Rectal smooth muscle tissue (tissue), 1 donor: ENCODE results near the gene KRTAP3-2.
"Not testable (repeated sequence)": the region's sequence is repeated elsewhere in the genome, so short reads cannot be mapped to it uniquely, and the experiment has no call there.

ENCODE experiments used
- H3K27ac ChIP-seq: one replicate; pipeline ENCODE4 v1.7.0; 2013; ENCODE audit warnings: low read depth, low read length, inconsistent platforms
- H3K27me3 ChIP-seq: one replicate; pipeline ENCODE4 v1.7.0; 2013; ENCODE audit warnings: low read length; ENCODE audit not compliant: control insufficient read depth, insufficient read depth
- H3K36me3 ChIP-seq: one replicate; pipeline ENCODE4 v1.7.0; 2013; ENCODE audit warnings: low read length; ENCODE audit not compliant: control insufficient read depth, insufficient read depth
- H3K4me1 ChIP-seq: one replicate; pipeline ENCODE4 v1.7.0; 2013; ENCODE audit warnings: low read length; ENCODE audit not compliant: control insufficient read depth, insufficient read depth
- H3K4me3 ChIP-seq: one replicate; pipeline ENCODE4 v1.7.0; 2013; ENCODE audit warnings: low read length
- H3K9ac ChIP-seq: one replicate; pipeline ENCODE4 v1.7.0; 2013; ENCODE audit warnings: low read length

Gene KRTAP3-2

DNA sequence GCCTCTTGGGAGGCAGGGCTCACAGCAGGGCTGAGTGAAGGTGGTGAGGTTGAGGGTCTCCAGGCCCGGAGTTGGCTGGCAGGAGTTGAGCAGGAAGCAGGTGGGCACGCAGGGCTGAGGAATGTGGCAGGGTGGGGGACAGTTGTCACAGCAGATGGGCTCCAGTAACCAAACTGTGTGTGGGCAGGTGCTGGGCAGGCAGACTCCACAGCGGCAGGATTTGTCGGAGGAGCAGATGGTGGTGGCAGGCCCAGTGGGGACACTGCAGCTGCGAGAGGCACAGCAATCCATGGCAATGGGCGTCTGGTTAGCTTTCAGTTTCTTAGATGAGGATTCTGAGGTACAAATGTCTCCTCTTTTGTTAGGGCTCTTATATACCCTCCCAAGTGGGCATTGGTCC, at the start of gene KRTAP3-2:
KRTAP3-2 (minus strand) TSS at position 344 of the 400 bp plus-strand sequence; CDS start at position 291, 53 bp downstream.
- H3K27me3 ChIP-seq, H3K27ac ChIP-seq, H3K9ac ChIP-seq, H3K4me1 ChIP-seq, H3K36me3 ChIP-seq, H3K4me3 ChIP-seq: not testable (repeated sequence)

DNA sequence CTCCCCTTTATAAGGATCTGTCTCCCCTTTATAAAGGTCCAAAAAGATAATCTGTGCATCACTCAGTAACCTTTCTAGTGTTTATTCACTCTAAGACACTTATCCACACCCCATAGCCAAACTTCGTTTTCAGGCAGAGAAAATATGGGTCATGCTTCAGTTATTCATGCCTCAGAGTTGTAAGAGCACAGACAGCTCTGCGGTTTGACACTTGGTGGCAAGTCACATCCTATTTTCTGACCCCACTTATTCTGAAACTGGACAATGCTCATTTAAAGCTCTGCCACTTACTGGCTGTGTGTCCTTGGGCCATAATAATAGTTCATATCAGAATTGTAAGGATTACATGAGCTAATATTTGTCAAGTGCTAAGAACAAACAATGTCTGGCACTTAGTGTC, 49.4 kb upstream of the KRTAP3-2 start:
- Histone ChIP-seq H3K36me3 (no peaks in the 10 kb centered on the region), H3K27ac (no peak overlapping the region), H3K27me3 (no peaks in the 10 kb centered on the region), H3K9ac (no peak overlapping the region), H3K4me3 (no peak overlapping the region), H3K4me1 (no peaks in the 10 kb centered on the region)

DNA sequence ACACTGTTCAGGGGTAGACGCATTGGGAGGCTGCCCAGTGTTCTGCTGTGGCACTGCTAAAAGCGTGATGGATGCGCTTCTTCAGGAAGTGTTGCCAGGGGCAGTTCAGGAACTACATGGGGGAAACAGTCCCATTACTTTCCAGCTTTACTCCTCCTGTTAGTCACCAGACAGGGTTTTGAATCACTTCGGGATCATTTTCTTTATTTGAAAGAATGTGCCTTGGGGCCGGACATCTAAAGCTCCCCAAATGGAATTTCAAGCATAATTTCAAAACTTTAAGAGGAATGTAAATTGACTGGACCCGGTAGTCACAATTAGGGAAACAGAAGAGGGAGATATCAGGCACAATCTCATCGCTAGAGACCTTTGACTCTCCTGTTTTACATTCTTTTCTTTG, 48.7 kb upstream of the KRTAP3-2 start:
- no peaks in the 10 kb centered on the region for H3K4me1 ChIP-seq
- H3K27me3 ChIP-seq = no peaks in the 10 kb centered on the region
- H3K36me3 ChIP-seq = no peaks in the 10 kb centered on the region
- no peak overlapping the region for H3K27ac ChIP-seq
- no peak overlapping the region for H3K4me3 ChIP-seq
- H3K9ac ChIP-seq = no peak overlapping the region

DNA sequence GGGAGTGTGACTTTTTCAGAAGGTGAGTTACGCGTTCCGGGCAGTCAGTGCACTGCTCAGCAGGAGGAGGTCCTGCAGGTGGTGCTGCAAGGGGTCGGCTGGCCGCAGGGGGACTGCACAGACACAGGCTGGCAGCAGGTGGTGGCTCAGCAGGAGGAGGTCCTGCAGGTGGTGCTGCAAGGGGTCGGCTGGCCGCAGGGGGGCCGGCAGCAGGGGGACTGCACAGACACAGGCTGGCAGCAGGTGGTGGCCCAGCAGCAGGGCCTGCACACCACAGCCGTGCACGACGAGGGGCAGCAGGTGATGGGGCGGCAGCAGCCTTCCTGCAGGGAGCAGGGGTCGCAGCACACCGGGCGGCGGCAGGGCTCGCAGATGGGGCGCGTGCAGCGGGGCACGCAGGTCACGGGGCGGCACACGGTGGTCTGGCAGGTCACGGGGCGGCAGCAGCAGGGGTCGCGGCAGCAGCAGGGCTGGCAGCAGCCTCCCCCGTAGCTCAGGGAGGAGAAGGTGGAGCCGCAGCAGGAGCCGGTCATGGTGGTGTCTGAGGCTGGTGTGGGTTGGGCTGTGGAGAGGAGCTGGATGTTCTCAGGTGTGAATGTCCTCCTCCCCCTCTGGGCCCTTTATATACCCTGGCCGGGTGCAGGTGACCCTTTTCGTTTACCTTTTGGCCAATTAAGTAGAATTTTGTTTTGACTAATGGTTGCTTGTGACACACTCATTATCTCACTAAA, 47.2 kb upstream of the KRTAP3-2 start, which contains the start of gene KRTAP2-1:
KRTAP2-1 (minus strand) TSS at position 582 of the 731 bp plus-strand sequence; CDS start at position 533, 49 bp downstream.
- H3K9ac ChIP-seq, H3K27ac ChIP-seq, H3K36me3 ChIP-seq, H3K4me3 ChIP-seq, H3K27me3 ChIP-seq, H3K4me1 ChIP-seq: not testable (repeated sequence)

DNA sequence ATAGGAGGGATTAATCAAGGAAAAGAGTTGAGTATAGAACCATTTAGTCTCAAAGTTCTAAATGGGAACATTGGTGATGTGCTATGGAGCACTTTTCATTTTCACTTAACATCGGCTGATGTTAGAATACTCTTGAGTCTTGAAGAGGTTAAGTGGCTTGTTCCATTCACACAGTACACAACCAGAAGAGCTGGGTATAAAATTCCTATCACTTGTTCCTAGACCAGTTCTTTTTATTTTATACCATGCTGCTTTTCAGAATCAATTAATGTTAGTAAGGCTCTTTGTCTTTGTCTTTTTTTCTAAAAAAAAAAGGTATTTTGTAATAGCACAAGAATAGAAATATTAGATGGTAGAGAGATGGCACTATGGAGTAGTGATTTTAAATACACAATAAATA, 43.2 kb upstream of the KRTAP3-2 start:
- Histone ChIP-seq H3K27ac (no peak overlapping the region), H3K27me3 (no peaks in the 10 kb centered on the region), H3K4me1 (no peaks in the 10 kb centered on the region), H3K4me3 (no peak overlapping the region), H3K9ac (no peak overlapping the region), H3K36me3 (no peaks in the 10 kb centered on the region)

DNA sequence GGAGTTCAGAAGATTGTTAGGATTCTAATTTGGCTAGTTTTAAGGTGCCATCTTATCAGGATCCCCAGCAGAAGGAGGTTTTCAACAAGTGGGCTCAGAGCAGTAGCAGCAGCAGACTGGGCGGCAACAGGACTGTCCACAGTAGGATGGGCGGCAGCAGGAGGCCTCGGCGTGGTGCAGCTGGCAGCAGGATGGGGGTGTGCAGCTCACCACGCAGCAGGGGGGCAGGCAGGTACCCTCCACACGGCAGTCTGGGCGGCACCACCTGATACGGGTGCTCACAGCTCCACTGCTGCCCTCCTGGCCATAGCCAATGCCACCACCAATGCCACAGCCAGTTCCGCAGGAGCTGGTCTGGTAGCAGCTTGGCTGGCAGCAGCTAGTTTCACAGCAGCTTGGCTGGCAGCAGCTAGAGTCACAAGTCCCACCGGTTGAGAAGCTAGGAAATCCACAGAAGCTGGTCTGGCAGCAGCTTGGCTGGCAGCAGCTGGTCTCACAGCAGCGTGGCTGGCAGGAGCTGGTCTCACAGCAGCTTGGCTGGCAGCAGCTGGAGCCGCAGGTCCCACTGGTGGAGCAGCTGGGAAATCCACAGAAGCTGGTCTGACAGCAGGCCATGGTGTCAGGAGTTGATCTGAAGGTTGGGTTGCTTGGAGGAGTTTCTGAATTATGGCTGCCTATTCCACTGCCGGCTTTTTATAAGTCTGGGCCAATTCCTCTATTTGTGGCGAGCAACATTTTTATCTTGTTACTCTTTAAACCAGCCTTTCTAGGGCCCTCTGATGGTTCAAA, 41.3 kb upstream of the KRTAP3-2 start, which contains the start of gene KRTAP1-1:
KRTAP1-1 (minus strand) TSS at position 668 of the 789 bp plus-strand sequence; CDS start at position 615, 53 bp downstream.
- H3K9ac ChIP-seq, H3K4me3 ChIP-seq, H3K4me1 ChIP-seq, H3K27me3 ChIP-seq, H3K36me3 ChIP-seq, H3K27ac ChIP-seq: not testable (repeated sequence)

DNA sequence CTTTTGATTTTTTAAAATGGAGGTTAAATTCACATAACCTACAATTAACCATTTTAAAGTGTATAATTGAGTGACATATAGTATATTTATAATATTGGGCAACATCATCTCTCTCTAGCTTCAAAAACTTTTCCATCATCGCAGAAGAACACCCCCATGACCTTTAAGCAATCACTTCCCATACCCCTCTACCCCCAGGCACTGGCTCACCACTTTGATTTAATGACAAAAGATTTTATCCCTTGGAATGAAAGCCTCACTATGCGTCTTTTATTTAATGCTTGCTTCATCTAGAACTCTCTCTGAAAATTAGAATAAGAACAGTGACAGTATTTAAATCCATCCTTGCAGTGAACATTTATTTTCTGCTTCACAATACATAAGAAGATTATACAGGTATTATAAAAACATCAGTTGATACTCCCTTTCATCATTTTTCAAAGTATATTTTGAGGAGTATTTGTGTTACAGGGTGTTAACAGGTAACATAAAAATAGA, 38.2 kb upstream of the KRTAP3-2 start:
- Histone ChIP-seq H3K9ac (no peak overlapping the region), H3K36me3 (no peaks in the 10 kb centered on the region), H3K4me1 (no peaks in the 10 kb centered on the region)

DNA sequence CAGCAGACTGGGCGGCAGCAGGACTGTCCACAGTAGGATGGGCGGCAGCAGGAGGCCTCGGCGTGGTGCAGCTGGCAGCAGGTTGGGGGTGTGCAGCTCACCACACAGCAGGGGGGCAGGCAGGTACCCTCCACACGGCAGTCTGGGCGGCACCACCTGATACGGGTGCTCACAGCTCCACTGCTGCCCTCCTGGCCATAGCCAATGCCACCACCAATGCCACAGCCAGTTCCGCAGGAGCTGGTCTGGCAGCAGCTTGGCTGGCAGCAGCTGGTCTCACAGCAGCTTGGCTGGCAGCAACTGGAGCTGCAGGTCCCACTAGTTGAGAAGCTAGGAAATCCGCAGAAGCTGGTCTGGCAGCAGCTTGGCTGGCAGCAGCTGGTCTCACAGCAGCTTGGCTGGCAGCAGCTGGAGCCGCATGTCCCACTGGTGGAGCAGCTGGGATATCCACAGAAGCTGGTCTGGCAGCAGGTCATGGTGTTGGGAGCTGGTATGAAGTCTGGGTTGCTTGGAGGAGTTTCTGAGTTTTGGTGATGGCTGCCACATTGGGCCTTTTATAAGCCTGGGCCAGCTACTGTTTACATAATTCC, 34.7 kb upstream of the KRTAP3-2 start, which contains the start of gene KRTAP1-3:
KRTAP1-3 (minus strand) TSS at position 529 of the 590 bp plus-strand sequence; CDS start at position 476, 53 bp downstream.
- H3K4me1 ChIP-seq, H3K27ac ChIP-seq, H3K9ac ChIP-seq, H3K4me3 ChIP-seq, H3K27me3 ChIP-seq, H3K36me3 ChIP-seq: not testable (repeated sequence)

More for the DNA sequence above, 38.2 kb upstream of the KRTAP3-2 start:
- Histone ChIP-seq H3K4me3 (no peak overlapping the region), H3K27ac (no peak overlapping the region), H3K27me3 (no peaks in the 10 kb centered on the region)

DNA sequence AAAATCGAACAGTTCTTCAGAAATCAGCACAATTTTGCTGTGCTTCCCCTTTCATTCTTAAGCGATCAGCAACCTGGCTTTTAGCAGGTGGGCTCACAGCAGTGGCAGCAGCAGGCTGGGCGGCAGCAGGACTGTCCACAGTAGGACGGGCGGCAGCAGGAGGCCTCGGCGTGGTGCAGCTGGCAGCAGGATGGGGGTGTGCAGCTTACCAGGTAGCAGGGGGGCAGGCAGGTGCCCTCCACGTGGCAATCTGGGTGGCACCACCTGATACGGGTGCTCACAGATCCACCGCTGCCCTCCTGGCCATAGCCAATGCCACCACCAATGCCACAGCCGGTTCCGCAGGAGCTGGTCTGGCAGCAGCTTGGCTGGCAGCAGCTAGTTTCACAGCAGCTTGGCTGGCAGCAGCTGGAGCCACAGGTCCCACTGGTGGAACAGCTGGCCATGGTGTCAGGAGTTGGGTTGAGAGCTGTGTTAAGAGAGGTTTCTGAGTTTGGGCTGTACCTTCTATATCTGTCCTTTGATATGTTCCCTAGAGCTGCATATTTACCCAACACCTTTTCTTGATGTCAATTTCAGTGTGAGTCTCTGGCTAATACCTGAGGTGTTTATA, 30.0 kb upstream of the KRTAP3-2 start, which contains the start of gene KRTAP1-4:
KRTAP1-4 (minus strand) TSS at position 563 of the 613 bp plus-strand sequence; CDS start at position 446, 117 bp downstream.
- no peaks in the 10 kb centered on the region for H3K27me3 ChIP-seq

DNA sequence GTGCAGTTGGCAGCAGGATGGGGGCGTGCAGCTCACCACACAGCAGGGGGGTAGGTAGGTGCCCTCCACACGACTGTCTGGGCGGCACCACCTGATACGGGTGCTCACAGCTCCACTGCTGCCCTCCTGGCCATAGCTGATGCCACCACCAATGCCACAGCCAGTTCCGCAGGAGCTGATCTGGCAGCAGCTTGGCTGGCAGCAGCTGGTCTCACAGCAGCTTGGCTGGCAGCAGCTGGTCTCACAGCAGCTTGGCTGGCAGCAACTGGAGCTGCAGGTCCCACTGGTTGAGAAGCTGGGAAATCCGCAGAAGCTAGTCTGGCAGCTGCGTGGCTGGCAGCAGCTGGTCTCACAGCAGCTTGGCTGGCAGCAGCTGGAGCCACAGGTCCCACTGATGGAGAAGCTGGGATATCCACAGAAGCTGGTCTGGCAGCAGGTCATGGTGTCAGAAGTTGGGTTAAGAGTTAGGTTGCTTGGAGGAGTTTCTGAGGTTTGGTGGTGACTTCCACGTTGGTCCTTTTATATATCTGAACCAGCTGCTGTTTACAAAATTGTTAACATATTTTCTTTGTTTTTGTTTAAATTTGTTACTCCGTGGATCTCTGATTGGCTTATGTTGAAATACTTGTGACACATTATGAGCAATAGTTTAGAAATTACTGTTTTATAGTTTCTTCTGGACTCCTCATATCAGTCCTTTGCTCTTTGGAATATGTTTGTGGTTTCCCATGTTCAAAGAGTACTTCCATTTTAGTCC, 27.2 kb upstream of the KRTAP3-2 start, which contains the start of gene KRTAP1-5:
KRTAP1-5 (minus strand) TSS at position 494 of the 757 bp plus-strand sequence; CDS start at position 441, 53 bp downstream.
- Histone ChIP-seq H3K9ac (no peak within 1 kb of the TSS), H3K27me3 (no peaks in the 10 kb centered on the region), H3K4me3 (no peak within 1 kb of the TSS), H3K27ac (no peak within 1 kb of the TSS), H3K36me3 (no peaks in the 10 kb centered on the region), H3K4me1 (no peaks in the 10 kb centered on the region)

More for the DNA sequence above, 30.0 kb upstream of the KRTAP3-2 start, which contains the start of gene KRTAP1-4:
- Histone ChIP-seq H3K9ac (no peak within 1 kb of the TSS), H3K27ac (no peak within 1 kb of the TSS), H3K36me3 (no peaks in the 10 kb centered on the region), H3K4me3 (no peak within 1 kb of the TSS), H3K4me1 (no peaks in the 10 kb centered on the region)

DNA sequence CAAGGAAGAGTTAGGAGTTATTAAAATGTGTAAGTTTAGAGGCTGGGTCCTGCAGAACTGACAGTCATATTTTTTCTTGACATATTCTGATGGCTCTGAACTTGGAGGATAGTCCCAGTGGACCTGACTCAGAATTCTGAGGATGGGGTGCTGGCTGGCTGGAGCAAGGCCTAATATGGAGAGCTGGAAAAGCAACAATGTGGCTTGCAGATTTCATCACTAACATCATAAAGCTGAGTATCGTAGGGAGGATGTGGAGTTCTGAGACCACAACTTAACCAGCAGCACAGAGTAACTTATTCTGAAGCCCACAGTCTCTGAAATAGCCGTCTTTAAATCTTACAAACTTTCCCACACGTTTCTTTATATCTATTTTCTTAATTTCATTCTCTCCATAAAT, 25.0 kb upstream of the KRTAP3-2 start:
- no peak overlapping the region for H3K9ac ChIP-seq
- no peaks in the 10 kb centered on the region for H3K36me3 ChIP-seq
- no peak overlapping the region for H3K27ac ChIP-seq
- no peak overlapping the region for H3K4me3 ChIP-seq
- H3K27me3 ChIP-seq = no peaks in the 10 kb centered on the region
- H3K4me1 ChIP-seq = no peaks in the 10 kb centered on the region
